Gastroesophageal sphincter (tissue), 4 donors: Measurements from ENCODE around the gene ARX. TPM values are rescaled to one million over a fixed set of nuclear protein-coding genes. Genes with fewer than 3 reads are reported as not detected.
A peak's percentile ranks its signal among the peaks of the same experiment; 100 is the strongest.

ENCODE experiments used
- ATAC-seq: fragments of 150-250 bp; one replicate; pipeline ENCODE4 v1.9.1; 2016; ENCODE audit warnings: mild to moderate bottlenecking, moderate library complexity
- H3K27ac ChIP-seq, 4 donors: fragments of 200-600 bp; sonication (generic) in 3 of 4; 1 replicate in 3 of 4; 2 replicates in 1 of 4; pipeline ENCODE4 v1.5.1; 2016 to 2019
- H3K27me3 ChIP-seq: fragments of 200-600 bp; sonication (generic); one replicate; pipeline ENCODE4 v1.5.1; 2019
- H3K36me3 ChIP-seq, 2 donors: fragments of 200-600 bp; sonication (generic); one replicate each; pipeline ENCODE4 v1.5.1; 2019; ENCODE audit warnings: control low read depth in 1 of 2
- H3K4me1 ChIP-seq, 3 donors: fragments of 200-600 bp; sonication (generic); 1 replicate in 2 of 3; 2 replicates in 1 of 3; pipeline ENCODE4 v1.5.1; 2016 to 2019; ENCODE audit warnings: control low read depth in 2 of 3
- H3K4me3 ChIP-seq, 2 donors: fragments of 200-600 bp; sonication (generic); one replicate each; pipeline ENCODE4 v1.5.1; 2019; ENCODE audit warnings: mild to moderate bottlenecking in 1 of 2, moderate library complexity in 1 of 2
- H3K9me3 ChIP-seq, 3 donors: fragments of 200-600 bp; sonication (generic); one replicate each; pipeline ENCODE4 v1.5.1; 2017 to 2019; ENCODE audit warnings: control low read depth in 2 of 3
- CTCF ChIP-seq, 4 experiments: fragments of 200-600 bp in 2 of 4; fragments of 450-650 bp in 2 of 4; sonication (generic) in 1 of 4; IDR thresholded peaks; one replicate each; pipeline ENCODE4 v1.5.1; 2017 to 2019; ENCODE audit warnings: antibody characterized with exemption in 4 of 4, mild to moderate bottlenecking in 2 of 4, moderate library complexity in 2 of 4
- EP300 ChIP-seq: sonication (generic); formaldehyde crosslinking; IDR thresholded peaks from one replicate; pipeline ENCODE4 v1.6.1; 2017; ENCODE audit warnings: antibody characterized with exemption, mild to moderate bottlenecking
- POLR2A ChIP-seq, 2 donors: fragments of 450-650 bp; IDR thresholded peaks; one replicate each; pipeline ENCODE4 v1.6.1; 2017; ENCODE audit warnings: antibody characterized with exemption in 2 of 2, mild to moderate bottlenecking in 2 of 2, moderate library complexity in 1 of 2
- POLR2AphosphoS5 ChIP-seq: sonication (generic); formaldehyde crosslinking; IDR thresholded peaks from one replicate; pipeline ENCODE4 v1.6.1; 2017; ENCODE audit warnings: antibody characterized with exemption
- WGBS, 2 donors: methylation state at CpG; one replicate each; pipeline ENCODE4 v1.1.5; 2018; ENCODE audit warnings: low coverage in 1 of 2; 5-methylcytosine and 5-hydroxymethylcytosine counted together
- total RNA-seq, 4 donors: library from RNA; depleted of rRNA; stranded (reverse); fragments of >200 nt; gene quantifications; one replicate each; pipeline ENCODE4 v1.1.0, GENCODE V29; 2016

ARX gene
- total RNA-seq, 4 donors from 2014 or later = not detected

DNA sequence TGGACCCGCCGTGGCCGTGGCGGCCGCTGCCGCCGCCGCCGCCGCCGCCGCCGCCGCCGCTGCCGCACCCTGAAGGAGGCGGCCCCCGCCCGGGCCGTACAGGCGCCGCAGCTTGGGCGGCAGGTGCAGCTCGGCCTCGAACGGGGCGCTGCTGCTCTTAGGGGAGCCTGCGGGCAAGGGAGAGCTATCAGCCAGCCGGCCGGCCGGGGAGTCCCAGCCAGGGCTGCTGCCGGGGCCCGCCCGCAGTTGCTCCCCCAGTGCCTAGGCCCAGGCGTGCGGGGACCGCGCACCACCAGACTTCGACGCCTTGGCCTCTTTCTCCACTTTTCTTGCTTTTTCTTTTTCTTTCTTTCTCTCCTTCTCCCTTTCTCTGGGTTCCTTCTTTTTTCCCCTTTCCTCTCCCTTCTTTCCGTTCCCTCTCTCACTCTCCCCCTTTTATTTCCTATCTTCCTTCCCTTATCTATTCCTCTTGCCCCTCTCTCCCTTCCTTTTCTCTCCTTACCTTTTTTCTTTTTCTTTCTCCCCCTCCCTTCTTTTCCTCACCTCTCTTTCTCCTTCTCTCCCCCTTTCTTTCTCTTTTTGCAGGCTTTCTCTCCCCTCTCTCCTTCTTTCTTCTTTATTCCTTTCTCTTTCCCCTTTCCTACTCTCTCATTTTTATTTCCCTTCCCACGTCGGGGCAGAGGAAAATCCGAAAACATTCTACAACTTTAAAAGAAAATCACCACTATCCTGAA lies 2.0 kb downstream of the ARX start:
- H3K9me3 ChIP-seq = no peaks in the 10 kb centered on the region
- peak overlapping the region in 1 of 2 donors; percentile 41 for H3K4me3 ChIP-seq
- H3K36me3 ChIP-seq = no peaks in the 10 kb centered on the region
- H3K27me3 ChIP-seq = peaks cover 99% of the 10 kb centered on the region
- H3K27ac ChIP-seq = no peak overlapping the region
- no peak for ATAC-seq
- 8% methylated on average over 7 to 11 of the region's 44 CpGs for WGBS, 2 donors
- peaks cover 0 to 20% (median 0%) of the 10 kb centered on the region in 3 donors for H3K4me1 ChIP-seq
- TF ChIP-seq CTCF (IDR thresholded peaks at IDR 0.05) = no peak
- TF ChIP-seq EP300 = no peak
- TF ChIP-seq POLR2AphosphoS5 = no peak
- TF ChIP-seq POLR2A (IDR thresholded peaks at IDR 0.05) = no peak

DNA sequence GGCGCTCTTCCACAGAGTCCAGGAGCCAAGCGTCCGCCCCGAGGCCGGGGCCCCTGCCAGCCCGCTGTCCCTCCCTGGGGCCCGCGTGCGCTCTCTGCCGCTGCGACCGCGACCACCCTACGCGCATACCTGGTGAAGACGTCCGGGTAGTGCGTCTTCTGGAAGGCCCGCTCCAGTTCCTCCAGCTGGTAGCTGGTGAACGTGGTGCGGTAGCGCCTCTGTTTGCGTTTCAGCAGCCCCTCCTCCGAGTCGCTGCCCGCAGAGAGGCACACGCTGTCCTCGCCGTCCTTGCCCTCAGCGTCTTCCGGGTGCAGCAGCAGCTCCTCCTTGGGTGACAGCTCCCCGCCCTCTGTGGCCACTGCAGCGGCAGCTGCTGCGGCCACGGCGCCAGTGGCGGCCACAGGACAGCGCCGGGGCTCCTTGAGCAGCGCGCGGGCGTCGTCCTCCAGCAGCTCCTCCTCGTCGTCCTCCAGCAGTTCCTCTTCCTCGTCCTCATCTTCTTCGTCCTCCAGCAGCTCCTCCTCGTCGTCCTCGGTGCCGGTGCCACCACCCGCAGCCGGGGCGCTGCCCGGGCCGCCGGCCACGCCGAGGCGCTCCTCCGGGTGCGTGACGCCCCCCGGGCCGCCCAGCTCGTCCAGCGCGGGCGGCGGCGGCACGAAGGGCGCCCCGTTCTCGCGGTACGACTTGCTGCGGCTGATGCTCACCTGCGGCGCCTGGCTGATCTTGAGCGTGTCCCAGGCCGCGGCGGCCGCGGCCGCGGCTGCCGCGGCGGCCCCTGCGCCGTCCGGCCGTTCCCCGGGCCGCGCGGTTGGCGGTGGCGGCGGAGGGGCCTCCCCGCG lies 2.8 kb downstream of the ARX start:
- no peak overlapping the region for H3K27ac ChIP-seq
- ATAC-seq = no peak
- H3K36me3 ChIP-seq = no peaks in the 10 kb centered on the region
- TF ChIP-seq POLR2A (IDR thresholded peaks at IDR 0.05) (no peak), EP300 (no peak), POLR2AphosphoS5 (no peak), CTCF (IDR thresholded peaks at IDR 0.05) (no peak)
- H3K9me3 ChIP-seq = no peaks in the 10 kb centered on the region
- H3K4me1 ChIP-seq = peaks cover 0 to 20% (median 0%) of the 10 kb centered on the region in 3 donors
- 26% methylated on average over 20 of the region's 105 CpGs; no CpG with 5 or more reads in 1 of the 2 donors for WGBS, 2 donors
- H3K27me3 ChIP-seq = peaks cover 99% of the 10 kb centered on the region
- peak overlapping the region in 1 of 2 donors; percentile 41 for H3K4me3 ChIP-seq

DNA sequence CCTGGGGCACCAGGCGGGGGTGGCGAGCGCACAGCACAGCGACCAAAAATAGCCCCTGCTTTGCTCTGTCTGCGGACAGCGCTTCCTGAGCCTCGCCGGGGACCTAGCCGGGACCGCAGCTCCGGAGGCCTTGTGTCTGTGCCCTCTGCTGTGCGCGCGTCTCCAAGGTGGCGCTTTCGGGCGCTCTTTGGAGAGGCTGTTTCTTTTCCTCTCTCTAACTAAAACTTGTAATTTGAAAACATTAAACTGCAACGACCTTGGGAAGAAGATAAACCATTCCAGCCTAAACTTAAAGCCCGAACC lies 3.4 kb downstream of the ARX start:
- H3K4me3 ChIP-seq = no peak overlapping the region
- no peak for TF ChIP-seq POLR2AphosphoS5
- TF ChIP-seq EP300 = no peak
- no peak for TF ChIP-seq CTCF (IDR thresholded peaks at IDR 0.05)
- no peak for TF ChIP-seq POLR2A (IDR thresholded peaks at IDR 0.05)
- ATAC-seq = no peak
- H3K9me3 ChIP-seq = no peaks in the 10 kb centered on the region
- H3K4me1 ChIP-seq = peaks cover 0 to 21% (median 0%) of the 10 kb centered on the region in 3 donors
- H3K27ac ChIP-seq = no peak overlapping the region
- H3K27me3 ChIP-seq = peaks cover 99% of the 10 kb centered on the region
- no peaks in the 10 kb centered on the region for H3K36me3 ChIP-seq
- WGBS, 2 donors = 0% methylated on average over 2 of the region's 19 CpGs; no CpG with 5 or more reads in 1 of the 2 donors

GRCh38 chrX:25011589-25012432 lies 4.0 kb downstream of the ARX start:
- TF ChIP-seq EP300 = no peak
- no peak for TF ChIP-seq CTCF (IDR thresholded peaks at IDR 0.05)
- no peak for TF ChIP-seq POLR2A (IDR thresholded peaks at IDR 0.05)
- no peak for TF ChIP-seq POLR2AphosphoS5
- no peak overlapping the region for H3K27ac ChIP-seq
- H3K27me3 ChIP-seq = peaks cover 99% of the 10 kb centered on the region
- no peak for ATAC-seq
- no peaks in the 10 kb centered on the region for H3K9me3 ChIP-seq
- H3K36me3 ChIP-seq = no peaks in the 10 kb centered on the region
- peaks cover 0 to 27% (median 0%) of the 10 kb centered on the region in 3 donors for H3K4me1 ChIP-seq
- H3K4me3 ChIP-seq = no peak overlapping the region
- WGBS, 2 donors = 19% methylated on average over 8 of the region's 32 CpGs; no CpG with 5 or more reads in 1 of the 2 donors
